HK-2 (cell line): ENCODE results near the gene LAMC2.

Experiments used
- DNase-seq: peaks from one replicate; pipeline ENCODE4 v3.0.0-alpha.2; 2018; ENCODE audit not compliant: unreplicated experiment

LAMC2 gene

GRCh38 chr1:183287191-183287675 lies 101.2 kb downstream of the LAMC2 start:
- no peak for DNase-seq

GRCh38 chr1:183288583-183288982 lies 102.5 kb downstream of the LAMC2 start:
- no peak for DNase-seq

- DNase-seq: no peak
Measured at GRCh38 chr1:183289051-183289496, 103.0 kb downstream of the LAMC2 start.

DNA sequence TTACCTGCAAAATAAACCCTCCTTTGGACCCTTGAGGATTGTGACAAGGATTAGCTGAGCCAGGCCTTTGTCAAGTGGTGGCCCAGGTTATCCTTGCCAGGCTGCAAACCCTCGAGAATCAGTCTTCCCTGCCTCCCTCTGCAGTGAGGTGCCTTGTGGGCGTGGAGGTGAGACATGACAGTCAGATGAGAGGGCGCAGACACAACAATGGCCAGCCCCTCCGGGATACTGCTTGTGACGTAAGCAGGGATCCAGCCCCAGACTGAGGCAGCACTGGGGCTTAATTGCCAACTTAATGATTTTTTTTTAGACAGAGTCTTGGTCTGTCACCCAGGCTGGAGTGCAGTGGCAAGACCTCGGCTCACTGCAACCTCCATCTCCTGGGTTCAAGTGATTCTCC lies 104.6 kb downstream of the LAMC2 start:
- no peak for DNase-seq

- DNase-seq: no peak
Measured at GRCh38 chr1:183291216-183291762, 105.2 kb downstream of the LAMC2 start.

DNA sequence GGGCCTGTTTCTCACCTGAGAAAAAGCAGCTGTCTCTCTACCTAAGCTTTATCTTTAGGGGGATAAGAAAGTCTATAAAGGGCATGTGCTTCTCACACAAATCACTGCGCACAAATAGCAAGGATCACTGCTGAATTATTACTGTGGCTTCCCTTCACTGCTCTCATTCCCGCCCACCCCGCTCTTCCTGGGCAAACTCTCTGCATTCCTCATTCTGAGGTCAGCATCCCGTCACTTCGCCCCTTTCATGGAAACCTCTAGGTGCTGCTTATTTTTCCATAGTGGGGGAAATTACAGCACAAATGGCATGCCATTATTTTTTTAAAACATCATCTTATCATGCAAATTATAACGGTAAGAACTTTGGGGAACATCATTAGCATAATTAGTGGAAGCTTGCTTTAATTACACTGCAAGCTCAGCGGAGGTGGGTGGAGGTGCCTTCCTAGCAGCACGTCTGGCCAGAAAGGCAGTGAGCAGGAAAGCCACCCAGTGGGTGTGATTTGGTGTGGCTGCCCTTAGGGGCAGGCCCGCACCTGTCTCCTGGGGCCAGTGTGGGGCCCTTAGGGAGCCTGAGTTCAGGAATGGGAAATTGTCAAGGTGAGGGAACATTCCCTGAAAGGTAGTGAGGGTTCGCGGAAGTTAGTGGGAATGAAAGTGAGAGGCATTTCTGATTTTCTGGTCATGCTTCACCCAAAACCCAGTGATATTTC lies 105.9 kb downstream of the LAMC2 start:
- DNase-seq: no peak

- DNase-seq: no peak
Measured at GRCh38 chr1:183293241-183293640, 107.2 kb downstream of the LAMC2 start.

DNA sequence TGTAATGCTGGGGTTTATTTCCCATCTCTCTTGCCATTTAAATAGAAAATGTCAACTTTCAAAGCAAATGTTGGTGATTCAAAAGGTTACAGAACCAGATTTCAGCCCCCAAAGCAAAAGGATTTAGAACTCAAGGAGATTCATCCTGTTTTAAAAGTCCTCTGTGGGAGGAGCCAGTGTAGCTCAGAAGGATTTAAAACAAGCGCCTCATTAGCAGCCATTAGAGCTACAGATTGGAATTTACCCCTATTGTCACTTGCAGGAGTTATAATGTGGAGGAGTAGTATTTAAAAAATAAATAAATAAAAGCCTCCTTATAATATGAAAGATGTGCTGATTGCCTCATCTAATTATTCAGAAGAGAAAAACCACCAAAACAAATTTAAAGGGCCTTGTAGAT lies 107.8 kb downstream of the LAMC2 start:
- DNase-seq: no peak
